ENCODE data around the gene VTCN1. TPM values are rescaled to one million over a fixed set of nuclear protein-coding genes. Genes with fewer than 3 reads are reported as not detected.

Gene VTCN1
- total RNA-seq, 1 experiment from 2014 or later = 0.17 TPM

GRCh38 chr1:117124661-117125060, 86.1 kb downstream of the VTCN1 start:
- peaks cover 0 to 17% of the 10 kb centered on the region in 2 experiments; a peak in 1 of 4 replicates for H3K4me1 ChIP-seq (ENCODE audit: control insufficient read depth in 1 of 2, insufficient read depth in 2 of 2, low read length in 2 of 2)
- DNase-seq (ENCODE audit: low read depth, low spot score) (no peak), ATAC-seq (no peak)
- H3K9ac ChIP-seq (ENCODE audit: low read length) = no peak overlapping the region
- no peaks in the 10 kb centered on the region for H3K79me2 ChIP-seq (ENCODE audit: insufficient read depth, low read length)
- H3K36me3 ChIP-seq (ENCODE audit: control insufficient read depth in 1 of 2, insufficient read depth in 2 of 2, low read length in 2 of 2) = no peaks in the 10 kb centered on the region
- no peak overlapping the region for H2AFZ ChIP-seq (ENCODE audit: low read depth, low read length, poor library complexity, severe bottlenecking)
- H3K9me3 ChIP-seq (ENCODE audit: control insufficient read depth in 1 of 2, insufficient read depth in 1 of 2, low read depth in 1 of 2, low read length in 2 of 2) = no peaks in the 10 kb centered on the region
- ChIA-PET POLR2A (no interaction called here), CTCF (interaction anchor here (0.8 to 1.0 kb wide), 3 partner anchors 57 to 387 kb away, joined by 3 read pairs; no protein-coding TSS in a partner anchor), RAD21 (ENCODE audit: low non-redundant PET in 1 of 2, low total read pairs in 2 of 2, uncharacterized antibody in 2 of 2, unreplicated experiment in 2 of 2) (no interaction called here)
- TF ChIP-seq ZNF274 (IDR thresholded peaks at IDR 0.05; ENCODE audit: low read depth, low read length) = no peak
- no peak for TF ChIP-seq POLR2A (IDR thresholded peaks at IDR 0.05; ENCODE audit: borderline replicate concordance, extremely low read depth, insufficient read depth, insufficient read length)
- TF ChIP-seq TCF7L2 (IDR thresholded peaks at IDR 0.05; ENCODE audit: borderline replicate concordance, extremely low read depth, insufficient read depth, insufficient read length) = no peak
- no peak for TF ChIP-seq ZFX (IDR thresholded peaks at IDR 0.05)
- no peak for TF ChIP-seq EGR1 (IDR thresholded peaks at IDR 0.05; ENCODE audit: low read depth)
- TF ChIP-seq JUND (IDR thresholded peaks at IDR 0.05) = no peak
- no peak for TF ChIP-seq ELF1 (IDR thresholded peaks at IDR 0.05; ENCODE audit: borderline replicate concordance, low read depth)
- no peak for TF ChIP-seq CEBPB (IDR thresholded peaks at IDR 0.05; ENCODE audit: low read depth)
- TF ChIP-seq EZH2 (IDR thresholded peaks at IDR 0.05) = no peak
- TF ChIP-seq, protein P1, sequence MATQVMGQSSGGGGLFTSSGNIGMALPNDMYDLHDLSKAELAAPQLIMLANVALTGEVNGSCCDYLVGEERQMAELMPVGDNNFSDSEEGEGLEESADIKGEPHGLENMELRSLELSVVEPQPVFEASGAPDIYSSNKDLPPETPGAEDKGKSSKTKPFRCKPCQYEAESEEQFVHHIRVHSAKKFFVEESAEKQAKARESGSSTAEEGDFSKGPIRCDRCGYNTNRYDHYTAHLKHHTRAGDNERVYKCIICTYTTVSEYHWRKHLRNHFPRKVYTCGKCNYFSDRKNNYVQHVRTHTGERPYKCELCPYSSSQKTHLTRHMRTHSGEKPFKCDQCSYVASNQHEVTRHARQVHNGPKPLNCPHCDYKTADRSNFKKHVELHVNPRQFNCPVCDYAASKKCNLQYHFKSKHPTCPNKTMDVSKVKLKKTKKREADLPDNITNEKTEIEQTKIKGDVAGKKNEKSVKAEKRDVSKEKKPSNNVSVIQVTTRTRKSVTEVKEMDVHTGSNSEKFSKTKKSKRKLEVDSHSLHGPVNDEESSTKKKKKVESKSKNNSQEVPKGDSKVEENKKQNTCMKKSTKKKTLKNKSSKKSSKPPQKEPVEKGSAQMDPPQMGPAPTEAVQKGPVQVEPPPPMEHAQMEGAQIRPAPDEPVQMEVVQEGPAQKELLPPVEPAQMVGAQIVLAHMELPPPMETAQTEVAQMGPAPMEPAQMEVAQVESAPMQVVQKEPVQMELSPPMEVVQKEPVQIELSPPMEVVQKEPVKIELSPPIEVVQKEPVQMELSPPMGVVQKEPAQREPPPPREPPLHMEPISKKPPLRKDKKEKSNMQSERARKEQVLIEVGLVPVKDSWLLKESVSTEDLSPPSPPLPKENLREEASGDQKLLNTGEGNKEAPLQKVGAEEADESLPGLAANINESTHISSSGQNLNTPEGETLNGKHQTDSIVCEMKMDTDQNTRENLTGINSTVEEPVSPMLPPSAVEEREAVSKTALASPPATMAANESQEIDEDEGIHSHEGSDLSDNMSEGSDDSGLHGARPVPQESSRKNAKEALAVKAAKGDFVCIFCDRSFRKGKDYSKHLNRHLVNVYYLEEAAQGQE (IDR thresholded peaks at IDR 0.05; ENCODE audit: low read depth) = no peak
- TF ChIP-seq, protein P2, sequence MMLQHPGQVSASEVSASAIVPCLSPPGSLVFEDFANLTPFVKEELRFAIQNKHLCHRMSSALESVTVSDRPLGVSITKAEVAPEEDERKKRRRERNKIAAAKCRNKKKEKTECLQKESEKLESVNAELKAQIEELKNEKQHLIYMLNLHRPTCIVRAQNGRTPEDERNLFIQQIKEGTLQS (IDR thresholded peaks at IDR 0.05) = no peak
- no peak for TF ChIP-seq CBX3 (IDR thresholded peaks at IDR 0.05; ENCODE audit: low read depth)
- TF ChIP-seq EZH2phosphoT487 (IDR thresholded peaks at IDR 0.05; ENCODE audit: borderline replicate concordance) = no peak
- TF ChIP-seq YY1 (IDR thresholded peaks at IDR 0.05; ENCODE audit: extremely low read depth, insufficient replicate concordance, low read depth, low read length) = no peak
- no peak for TF ChIP-seq SIN3A (IDR thresholded peaks at IDR 0.05; ENCODE audit: low read depth)
- no peak for TF ChIP-seq FOSL1 (IDR thresholded peaks at IDR 0.05; ENCODE audit: low read depth)
- TF ChIP-seq, protein P3, sequence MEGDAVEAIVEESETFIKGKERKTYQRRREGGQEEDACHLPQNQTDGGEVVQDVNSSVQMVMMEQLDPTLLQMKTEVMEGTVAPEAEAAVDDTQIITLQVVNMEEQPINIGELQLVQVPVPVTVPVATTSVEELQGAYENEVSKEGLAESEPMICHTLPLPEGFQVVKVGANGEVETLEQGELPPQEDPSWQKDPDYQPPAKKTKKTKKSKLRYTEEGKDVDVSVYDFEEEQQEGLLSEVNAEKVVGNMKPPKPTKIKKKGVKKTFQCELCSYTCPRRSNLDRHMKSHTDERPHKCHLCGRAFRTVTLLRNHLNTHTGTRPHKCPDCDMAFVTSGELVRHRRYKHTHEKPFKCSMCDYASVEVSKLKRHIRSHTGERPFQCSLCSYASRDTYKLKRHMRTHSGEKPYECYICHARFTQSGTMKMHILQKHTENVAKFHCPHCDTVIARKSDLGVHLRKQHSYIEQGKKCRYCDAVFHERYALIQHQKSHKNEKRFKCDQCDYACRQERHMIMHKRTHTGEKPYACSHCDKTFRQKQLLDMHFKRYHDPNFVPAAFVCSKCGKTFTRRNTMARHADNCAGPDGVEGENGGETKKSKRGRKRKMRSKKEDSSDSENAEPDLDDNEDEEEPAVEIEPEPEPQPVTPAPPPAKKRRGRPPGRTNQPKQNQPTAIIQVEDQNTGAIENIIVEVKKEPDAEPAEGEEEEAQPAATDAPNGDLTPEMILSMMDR (IDR thresholded peaks at IDR 0.05 in 2 of 3, conservative IDR thresholded peaks at IDR 0.05 in 1 of 3; ENCODE audit: borderline replicate concordance in 1 of 3, insufficient read depth in 1 of 3, low read depth in 2 of 3, low read length in 2 of 3) = no peak
- no peak for TF ChIP-seq SP1 (IDR thresholded peaks at IDR 0.05; ENCODE audit: low read depth)
- no peak overlapping the region for H3K27ac ChIP-seq (ENCODE audit: low read depth, low read length)
- no TSS peak for BruUV-seq (replicated peaks)
- H3K27me3 ChIP-seq (ENCODE audit: insufficient read depth, low read length) = peaks cover 9% of the 10 kb centered on the region; the same call in 1 of the 2 replicates
- H4K20me1 ChIP-seq (ENCODE audit: insufficient read depth) = no peaks in the 10 kb centered on the region
- H3K4me2 ChIP-seq (ENCODE audit: low read length) = no peak overlapping the region
- H3K9me2 ChIP-seq (ENCODE audit: insufficient read depth) = no peaks in the 10 kb centered on the region
- H3K4me3 ChIP-seq (replicated peaks in 1 of 2; ENCODE audit: low read depth in 1 of 2, low read length in 2 of 2) = no peak overlapping the region
- intact Hi-C loops (cut with micrococcal nuclease) = loop anchor here (10.0 kb wide), 1 partner anchor 630 kb away; no protein-coding TSS in a partner anchor
